HEK293T (cell line): ENCODE data around the gene ETV6.

Source experiments
- CTCF ChIA-PET: fragments of 350-600 bp; formaldehyde crosslinking; extraction: SDS; loops from one replicate; lab custom pipeline; 2021; ENCODE audit warnings: antibody characterized with exemption, inconsistent platforms; lab: Yijun Ruan, JAX
- POLR2A ChIA-PET: fragments of 350-600 bp; formaldehyde crosslinking; extraction: SDS; loops from one replicate; lab custom pipeline; 2020; ENCODE audit warnings: antibody characterized with exemption, inconsistent platforms; lab: Yijun Ruan, JAX
- DNase-seq: peaks from one replicate; pipeline ENCODE4 v3.0.0; 2012; ENCODE audit warnings: mixed read lengths; ENCODE audit errors: extremely low spot score
- ARNT ChIP-seq: fragments of 450-650 bp; IDR thresholded peaks from 2 replicates; pipeline ENCODE4 v1.6.1; 2017; ENCODE audit warnings: mild to moderate bottlenecking
- BHLHE40 ChIP-seq: fragments of 450-650 bp; IDR thresholded peaks from 2 replicates; pipeline ENCODE4 v1.6.1; 2016; ENCODE audit warnings: mild to moderate bottlenecking, moderate library complexity, borderline replicate concordance
- CTBP1 ChIP-seq: fragments of 450-650 bp; IDR thresholded peaks from 2 replicates; pipeline ENCODE4 v1.6.1; 2016; ENCODE audit warnings: borderline replicate concordance
- ELF4 ChIP-seq: fragments of 450-650 bp; IDR thresholded peaks from 2 replicates; pipeline ENCODE4 v1.6.1; 2017; ENCODE audit warnings: antibody characterized with exemption
- FOXA1 ChIP-seq: fragments of 450-650 bp; IDR thresholded peaks from 2 replicates; pipeline ENCODE4 v1.6.1; 2016; ENCODE audit warnings: mild to moderate bottlenecking
- FOXK2 ChIP-seq: fragments of 450-650 bp; IDR thresholded peaks from 2 replicates; pipeline ENCODE4 v1.6.1; 2016; ENCODE audit warnings: mild to moderate bottlenecking
- FOXM1 ChIP-seq: fragments of 450-650 bp; IDR thresholded peaks from 2 replicates; pipeline ENCODE4 v1.6.1; 2017; ENCODE audit warnings: mild to moderate bottlenecking, borderline replicate concordance
- HDGF ChIP-seq: fragments of 450-650 bp; IDR thresholded peaks from 2 replicates; pipeline ENCODE4 v1.6.1; 2017; ENCODE audit warnings: antibody characterized with exemption, borderline replicate concordance
- L3MBTL2 ChIP-seq: fragments of 450-650 bp; conservative IDR thresholded peaks from 2 replicates; pipeline ENCODE4 v1.6.1; 2016; ENCODE audit warnings: mild to moderate bottlenecking
- LEF1 ChIP-seq: fragments of 450-650 bp; IDR thresholded peaks from 2 replicates; pipeline ENCODE4 v1.6.1; 2017; ENCODE audit warnings: mild to moderate bottlenecking, borderline replicate concordance
- NFRKB ChIP-seq: fragments of 450-650 bp; IDR thresholded peaks from 2 replicates; pipeline ENCODE4 v1.6.1; 2016; ENCODE audit warnings: mild to moderate bottlenecking, moderate library complexity
- SP1 ChIP-seq: fragments of 450-650 bp; IDR thresholded peaks from 2 replicates; pipeline ENCODE4 v1.6.1; 2017
- SUZ12 ChIP-seq: fragments of 450-650 bp; IDR thresholded peaks from 2 replicates; pipeline ENCODE4 v1.6.1; 2016; ENCODE audit warnings: mild to moderate bottlenecking
- TARDBP ChIP-seq: fragments of 450-650 bp; IDR thresholded peaks from 2 replicates; pipeline ENCODE4 v1.6.1; 2016
- ZNF384 ChIP-seq: fragments of 450-650 bp; IDR thresholded peaks from 2 replicates; pipeline ENCODE4 v1.6.1; 2016
- TF ChIP-seq, protein P1 (sequence below): fragments of 450-650 bp; IDR thresholded peaks from 2 replicates; pipeline ENCODE4 v1.6.1; 2016

Gene ETV6

DNA sequence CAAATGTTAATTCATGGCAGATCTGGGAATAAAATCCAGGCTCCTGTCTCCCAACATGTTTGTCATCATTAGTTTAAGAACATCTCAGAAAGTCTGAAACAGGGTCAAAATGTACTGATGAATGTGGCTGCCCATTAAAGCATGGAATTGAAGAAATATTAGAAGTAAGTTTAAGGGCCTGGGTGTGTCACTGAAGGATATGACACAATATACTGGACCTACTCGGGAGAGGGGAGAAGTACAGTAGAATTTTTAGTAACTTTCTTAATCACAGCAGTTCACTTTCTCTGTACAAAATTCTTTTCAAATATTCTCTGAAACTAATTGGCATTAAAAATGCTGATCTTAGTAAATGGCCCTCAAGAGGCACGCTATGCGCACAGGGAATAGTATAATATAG is 185.5 kb downstream of the ETV6 start:
- no peak for DNase-seq
- no peak for TF ChIP-seq TARDBP
- no peak for TF ChIP-seq ELF4
- TF ChIP-seq ZNF384: no peak
- no peak for TF ChIP-seq HDGF
- TF ChIP-seq FOXM1: no peak
- TF ChIP-seq BHLHE40: no peak
- no peak for TF ChIP-seq SP1
- no peak for TF ChIP-seq LEF1
- TF ChIP-seq SUZ12: no peak
- no peak for TF ChIP-seq CTBP1
- TF ChIP-seq ARNT: no peak
- no peak for TF ChIP-seq FOXA1
- TF ChIP-seq, protein P1, sequence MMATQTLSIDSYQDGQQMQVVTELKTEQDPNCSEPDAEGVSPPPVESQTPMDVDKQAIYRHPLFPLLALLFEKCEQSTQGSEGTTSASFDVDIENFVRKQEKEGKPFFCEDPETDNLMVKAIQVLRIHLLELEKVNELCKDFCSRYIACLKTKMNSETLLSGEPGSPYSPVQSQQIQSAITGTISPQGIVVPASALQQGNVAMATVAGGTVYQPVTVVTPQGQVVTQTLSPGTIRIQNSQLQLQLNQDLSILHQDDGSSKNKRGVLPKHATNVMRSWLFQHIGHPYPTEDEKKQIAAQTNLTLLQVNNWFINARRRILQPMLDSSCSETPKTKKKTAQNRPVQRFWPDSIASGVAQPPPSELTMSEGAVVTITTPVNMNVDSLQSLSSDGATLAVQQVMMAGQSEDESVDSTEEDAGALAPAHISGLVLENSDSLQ: no peak
- TF ChIP-seq NFRKB: no peak
- no peak for TF ChIP-seq FOXK2
- TF ChIP-seq L3MBTL2: no peak
- ChIA-PET CTCF (no interaction called here), POLR2A (no interaction called here)

DNA sequence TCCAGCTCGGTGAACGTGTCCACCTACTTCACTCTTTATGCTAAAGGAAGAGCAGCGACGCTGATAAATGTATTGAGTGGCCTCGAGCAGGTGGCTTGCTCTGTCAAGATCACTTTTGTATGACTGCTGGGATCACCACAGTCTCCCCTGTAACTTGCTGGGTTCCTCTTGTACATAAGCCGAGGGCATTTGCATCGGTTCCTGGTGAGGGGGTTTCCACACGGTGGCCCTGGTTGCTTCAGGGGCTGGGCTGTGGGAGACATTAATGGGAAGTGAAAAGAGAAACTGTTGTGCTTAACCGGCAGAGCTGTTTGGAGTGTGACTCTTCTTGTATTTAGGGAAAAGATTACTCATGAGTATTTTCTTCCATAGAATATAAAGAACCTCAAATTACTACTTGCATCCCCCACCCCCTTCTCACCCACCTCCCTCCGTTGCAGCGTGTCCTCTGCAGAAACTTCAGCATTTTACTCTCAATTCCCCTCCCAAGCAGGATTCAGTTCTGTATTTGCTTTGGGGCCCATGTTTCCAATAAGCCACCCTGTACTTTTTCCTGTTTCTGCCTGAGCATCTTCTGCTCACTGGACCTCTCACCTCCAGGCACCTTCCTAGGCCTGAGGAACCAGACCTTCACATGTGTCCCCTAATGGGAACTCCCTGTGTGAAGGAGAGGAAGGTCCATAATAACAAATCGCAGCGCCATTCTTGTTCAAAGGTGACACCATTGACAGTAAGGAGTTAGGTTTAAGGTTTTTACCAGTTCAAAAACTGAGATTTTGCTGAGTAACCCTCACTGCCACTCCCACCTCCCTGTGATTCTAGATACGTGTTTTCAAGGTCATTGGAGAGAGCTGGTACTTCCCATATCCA is 187.0 kb downstream of the ETV6 start:
- DNase-seq: no peak
- ChIA-PET POLR2A (interaction anchor here (0.7 kb wide), 1 partner anchor 35 kb away, joined by 3 read pairs; no protein-coding TSS in a partner anchor), CTCF (no interaction called here)
- no peak for TF ChIP-seq TARDBP

- TF ChIP-seq ELF4: no peak
- no peak for TF ChIP-seq SUZ12
- no peak for TF ChIP-seq NFRKB
- TF ChIP-seq, protein P1: no peak
- TF ChIP-seq BHLHE40: no peak
- TF ChIP-seq L3MBTL2: no peak
- no peak for TF ChIP-seq FOXK2
- no peak for TF ChIP-seq HDGF
- TF ChIP-seq ARNT: no peak
- TF ChIP-seq CTBP1: no peak
- TF ChIP-seq FOXA1: no peak
- ChIA-PET POLR2A (no interaction called here), CTCF (no interaction called here)
- no peak for DNase-seq
These were observed 187.9 kb downstream of the ETV6 start for GRCh38 chr12:11837216-11837934.

- POLR2A ChIA-PET: no interaction called here
- no peak for TF ChIP-seq FOXK2
- TF ChIP-seq ARNT: no peak
- TF ChIP-seq SP1: no peak
- TF ChIP-seq NFRKB: no peak
- TF ChIP-seq L3MBTL2: no peak
- TF ChIP-seq FOXA1: no peak
- no peak for TF ChIP-seq BHLHE40
- no peak for TF ChIP-seq SUZ12
- no peak for TF ChIP-seq LEF1
- no peak for TF ChIP-seq ELF4
- TF ChIP-seq, protein P1: no peak
- TF ChIP-seq HDGF: no peak
- TF ChIP-seq ZNF384: no peak
- no peak for DNase-seq
- CTCF ChIA-PET: no interaction called here
These were observed 188.9 kb downstream of the ETV6 start for GRCh38 chr12:11838403-11838802.

- CTCF ChIA-PET: no interaction called here
- DNase-seq: no peak
- POLR2A ChIA-PET: no interaction called here
- no peak for TF ChIP-seq SUZ12
- no peak for TF ChIP-seq CTBP1
- no peak for TF ChIP-seq NFRKB
- no peak for TF ChIP-seq TARDBP
- TF ChIP-seq, protein P1: no peak
- TF ChIP-seq ARNT: no peak
- TF ChIP-seq FOXK2: no peak
- no peak for TF ChIP-seq LEF1
- no peak for TF ChIP-seq L3MBTL2
- no peak for TF ChIP-seq ZNF384
- TF ChIP-seq SP1: no peak
These were observed 189.7 kb downstream of the ETV6 start for GRCh38 chr12:11839091-11839641.
